Medulla oblongata (tissue), 1 donor: ENCODE data around the gene HRC.
"Not testable (repeated sequence)": the region's sequence is repeated elsewhere in the genome, so short reads cannot be mapped to it uniquely, and the experiment has no call there.

ENCODE experiments used
- DNase-seq: peaks from one replicate; pipeline ENCODE4 v3.0.0-alpha.2; 2015; ENCODE audit errors: extremely low spot score

The HRC gene

GRCh38 chr19:49160450-49161189, 5.4 kb upstream of the HRC start:
- no peak for DNase-seq

- peak; percentile 84 for DNase-seq
Measured at GRCh38 chr19:49157445-49158224, 2.4 kb upstream of the HRC start, which contains the start of gene TRPM4. Gene TRPM4 (plus strand): TSS chr19:49157792. CDS start chr19:49157867, 75 bp downstream.

- DNase-seq: no peak
Measured at GRCh38 chr19:49155820-49156346, 687 bp upstream of the HRC start.

- no peak for DNase-seq
Measured at GRCh38 chr19:49154279-49154678, 917 bp downstream of the HRC start.

GRCh38 chr19:49153167-49153809, 1.9 kb downstream of the HRC start:
- no peak for DNase-seq

GRCh38 chr19:49152119-49152550, 3.1 kb downstream of the HRC start:
- DNase-seq: no peak

- no peak for DNase-seq
Measured at GRCh38 chr19:49151267-49152118, 3.7 kb downstream of the HRC start.

GRCh38 chr19:49150944-49151243, 4.3 kb downstream of the HRC start:
- no peak for DNase-seq

- peak; percentile 85 for DNase-seq
Measured at GRCh38 chr19:49150106-49150943, 4.9 kb downstream of the HRC start.

- peak; percentile 84 for DNase-seq
Measured at GRCh38 chr19:49149652-49150105, 5.5 kb downstream of the HRC start.

- DNase-seq: peak; percentile 93
Measured at GRCh38 chr19:49148784-49149651, 6.2 kb downstream of the HRC start.

GRCh38 chr19:49148044-49148682, 7.0 kb downstream of the HRC start:
- DNase-seq: no peak

GRCh38 chr19:49146408-49146770, 8.8 kb downstream of the HRC start:
- DNase-seq: not testable (repeated sequence)

GRCh38 chr19:49145573-49146407, 9.4 kb downstream of the HRC start:
- peak; percentile 83 for DNase-seq

- peak; percentile 95 for DNase-seq
Measured at GRCh38 chr19:49142866-49143335, 12.3 kb downstream of the HRC start.

- no peak for DNase-seq
Measured at GRCh38 chr19:49141352-49141751, 13.8 kb downstream of the HRC start.

GRCh38 chr19:49140951-49141350, 14.2 kb downstream of the HRC start:
- no peak for DNase-seq

GRCh38 chr19:49136771-49137171, 18.4 kb downstream of the HRC start:
- no peak for DNase-seq
